SK-MEL-5 (cell line): ENCODE measurements around the gene TTI1. TPM values are rescaled to one million over a fixed set of nuclear protein-coding genes. Genes with fewer than 3 reads are reported as not detected.
A peak's percentile ranks its signal among the peaks of the same experiment; 100 is the strongest.
"Not testable (repeated sequence)": the region's sequence is repeated elsewhere in the genome, so short reads cannot be mapped to it uniquely, and the experiment has no call there.

Experiments
- DNase-seq: peaks from one replicate; pipeline ENCODE4 v3.0.0-alpha.2; 2016; ENCODE audit warnings: low read depth, low spot score
- in situ Hi-C: cut with HindIII; loops from 2 replicates; pipeline ENCODE4 v1.10.0; 2016; ENCODE audit warnings: low sequenced_read_pairs, high pct_unique_total_duplicates, low pct_unique_long_range_greater_than_20kb
- total RNA-seq: library from RNA; depleted of rRNA; stranded (reverse); fragments of >200 nt; shearing (Covaris generic); gene quantifications from 2 replicates; pipeline ENCODE4 v1.2.3, GENCODE V29; 2014

The TTI1 gene
- total RNA-seq, 1 experiment from 2014 or later, result 30.1 TPM

- in situ Hi-C loops, result no loop called here
- no peak for DNase-seq
Observed at GRCh38 chr20:37983286-37983685, 50.0 kb downstream of the TTI1 start.

DNA sequence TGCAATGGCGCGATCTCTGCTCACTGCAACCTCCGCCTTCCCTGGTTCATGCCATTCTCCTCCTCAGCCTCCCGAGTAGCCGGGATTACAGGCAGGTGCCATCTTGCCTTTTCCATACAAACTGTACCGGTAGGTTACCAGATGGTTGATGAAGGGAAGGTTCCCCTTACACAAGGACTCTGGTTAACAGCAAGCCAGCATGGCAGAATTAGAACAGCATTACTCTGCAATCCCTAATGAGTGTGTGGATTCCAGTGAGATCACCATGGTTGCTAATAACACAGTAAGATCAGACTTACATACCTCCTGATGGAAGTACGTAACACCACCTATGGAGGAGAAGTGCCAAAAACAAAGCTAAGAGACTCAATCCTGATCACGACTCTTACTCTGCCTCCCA, 51.7 kb downstream of the TTI1 start:
- in situ Hi-C loops, result no loop called here
- no peak for DNase-seq

- DNase-seq, result no peak
- in situ Hi-C loops, result no loop called here
Observed at GRCh38 chr20:37980876-37981275, 52.4 kb downstream of the TTI1 start.

- in situ Hi-C loops, result no loop called here
- no peak for DNase-seq
Observed at GRCh38 chr20:37980383-37980782, 52.9 kb downstream of the TTI1 start.

GRCh38 chr20:37979021-37979985, 54.0 kb downstream of the TTI1 start:
- DNase-seq, result no peak
- in situ Hi-C loops, result no loop called here

DNA sequence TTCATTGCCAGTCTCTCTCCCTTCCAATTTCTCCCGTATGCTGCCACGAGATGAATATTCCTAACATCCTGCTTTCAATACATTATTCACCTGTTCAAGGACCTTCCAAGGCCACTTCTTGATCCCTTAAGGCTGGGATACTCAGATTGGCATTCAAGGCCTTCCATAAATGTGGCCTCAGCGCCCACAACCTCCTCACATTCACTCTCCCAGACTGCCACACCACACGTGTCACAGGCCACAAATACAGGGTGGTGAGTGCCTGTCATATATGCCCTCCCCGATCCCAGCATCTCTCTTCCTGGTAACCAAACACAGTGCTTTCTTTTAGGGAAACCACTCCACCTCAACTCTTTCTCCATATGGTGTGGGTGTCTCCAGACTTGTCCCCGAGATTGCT, 55.5 kb downstream of the TTI1 start:
- no peak for DNase-seq
- in situ Hi-C loops, result no loop called here

- in situ Hi-C loops, result no loop called here
- DNase-seq, result no peak
Observed at GRCh38 chr20:37977338-37977737, 55.9 kb downstream of the TTI1 start.

DNA sequence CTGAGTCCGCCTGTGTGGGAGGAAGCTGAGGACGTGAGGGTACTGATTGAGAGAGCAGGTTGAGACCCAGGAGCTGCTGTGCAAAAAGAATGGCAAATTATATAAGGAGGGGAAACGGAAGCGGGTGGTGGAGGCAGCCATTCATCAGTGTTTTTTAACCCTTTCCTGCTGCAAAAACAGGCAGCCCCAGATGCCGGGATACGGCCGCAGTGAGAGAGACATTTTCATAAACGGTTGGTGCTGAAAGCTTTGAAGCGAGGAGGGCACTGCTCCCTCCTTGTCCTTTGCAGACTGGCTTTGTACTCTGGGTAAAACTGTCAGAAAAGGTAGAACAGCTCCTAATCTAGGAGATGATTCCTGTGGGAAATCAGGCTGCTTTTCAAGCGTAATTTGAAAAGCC, 56.4 kb downstream of the TTI1 start:
- DNase-seq, result no peak

DNA sequence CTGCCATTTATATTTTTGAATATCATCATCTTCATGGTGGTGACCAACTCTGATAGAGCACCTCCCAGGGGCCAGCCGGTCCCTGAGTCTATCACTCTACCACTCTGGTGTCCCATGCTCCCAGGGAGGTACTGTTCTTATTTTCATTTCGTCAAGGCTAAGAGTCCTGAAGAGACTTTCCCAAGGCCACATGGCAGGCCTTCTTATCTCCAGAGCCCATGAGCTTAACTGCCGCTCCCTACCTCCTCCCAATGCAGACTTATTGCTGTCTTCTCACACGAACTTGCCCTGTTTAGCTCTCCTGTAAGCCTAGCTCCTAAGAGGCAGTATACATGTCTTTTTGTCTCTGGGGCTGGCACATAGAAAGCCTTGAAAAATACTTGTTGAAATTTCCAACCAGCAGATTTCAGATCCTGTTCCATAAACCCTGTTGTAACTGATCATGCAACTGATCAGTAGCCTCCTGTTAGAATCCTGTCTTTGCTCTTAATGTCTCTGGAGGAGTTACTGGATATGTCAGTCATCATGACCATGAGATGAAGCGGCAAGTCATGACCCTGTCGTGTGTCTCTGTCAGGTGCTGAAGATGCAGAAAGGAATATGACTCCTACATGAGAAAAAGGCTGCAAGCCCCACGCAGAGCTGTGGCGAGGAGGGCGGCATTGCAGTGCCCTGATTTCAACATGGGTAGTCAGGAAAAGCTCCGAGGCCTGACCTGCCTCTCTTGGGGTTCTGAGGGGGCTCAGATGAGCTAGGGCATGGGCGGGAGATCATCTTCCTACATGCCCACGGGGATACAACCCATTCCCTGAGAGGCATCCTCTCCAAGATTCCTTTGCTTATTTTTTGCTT, 60.0 kb downstream of the TTI1 start:
- in situ Hi-C loops, result no loop called here

More for the DNA sequence above, 56.4 kb downstream of the TTI1 start:
- in situ Hi-C loops, result no loop called here

GRCh38 chr20:37972256-37973058, 60.8 kb downstream of the TTI1 start:
- no peak for DNase-seq
- in situ Hi-C loops, result no loop called here

More for the DNA sequence above, 60.0 kb downstream of the TTI1 start:
- DNase-seq, result no peak

DNA sequence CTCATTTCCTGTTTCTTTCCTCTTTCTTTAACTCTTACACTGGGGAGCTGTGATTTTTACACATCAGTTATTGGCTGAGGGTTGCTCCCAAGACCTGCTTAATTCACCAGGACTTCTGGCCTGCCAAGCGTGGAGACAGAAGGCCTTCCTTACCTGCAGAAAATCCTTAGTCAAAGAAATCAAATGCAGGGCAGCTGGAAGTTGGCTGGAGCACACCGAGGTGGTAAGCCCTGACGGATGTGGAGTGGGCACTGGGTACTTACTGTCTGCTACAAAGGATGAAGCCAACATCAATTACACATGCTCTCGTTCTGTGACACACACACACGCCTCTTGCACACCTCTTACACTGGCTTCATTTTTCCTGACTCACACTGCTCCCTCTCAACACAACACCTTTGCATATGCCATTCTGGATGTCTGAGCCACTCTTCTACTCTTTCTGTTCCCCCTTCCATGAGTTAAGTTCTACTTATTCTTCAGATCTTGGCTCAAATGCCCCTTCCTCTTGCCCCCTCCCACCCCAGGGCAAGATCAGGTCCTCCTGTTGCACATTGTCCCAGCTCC, 61.6 kb downstream of the TTI1 start:
- no peak for DNase-seq
- in situ Hi-C loops, result no loop called here

- in situ Hi-C loops, result no loop called here
Observed at GRCh38 chr20:37970856-37971245, 62.4 kb downstream of the TTI1 start.

DNA sequence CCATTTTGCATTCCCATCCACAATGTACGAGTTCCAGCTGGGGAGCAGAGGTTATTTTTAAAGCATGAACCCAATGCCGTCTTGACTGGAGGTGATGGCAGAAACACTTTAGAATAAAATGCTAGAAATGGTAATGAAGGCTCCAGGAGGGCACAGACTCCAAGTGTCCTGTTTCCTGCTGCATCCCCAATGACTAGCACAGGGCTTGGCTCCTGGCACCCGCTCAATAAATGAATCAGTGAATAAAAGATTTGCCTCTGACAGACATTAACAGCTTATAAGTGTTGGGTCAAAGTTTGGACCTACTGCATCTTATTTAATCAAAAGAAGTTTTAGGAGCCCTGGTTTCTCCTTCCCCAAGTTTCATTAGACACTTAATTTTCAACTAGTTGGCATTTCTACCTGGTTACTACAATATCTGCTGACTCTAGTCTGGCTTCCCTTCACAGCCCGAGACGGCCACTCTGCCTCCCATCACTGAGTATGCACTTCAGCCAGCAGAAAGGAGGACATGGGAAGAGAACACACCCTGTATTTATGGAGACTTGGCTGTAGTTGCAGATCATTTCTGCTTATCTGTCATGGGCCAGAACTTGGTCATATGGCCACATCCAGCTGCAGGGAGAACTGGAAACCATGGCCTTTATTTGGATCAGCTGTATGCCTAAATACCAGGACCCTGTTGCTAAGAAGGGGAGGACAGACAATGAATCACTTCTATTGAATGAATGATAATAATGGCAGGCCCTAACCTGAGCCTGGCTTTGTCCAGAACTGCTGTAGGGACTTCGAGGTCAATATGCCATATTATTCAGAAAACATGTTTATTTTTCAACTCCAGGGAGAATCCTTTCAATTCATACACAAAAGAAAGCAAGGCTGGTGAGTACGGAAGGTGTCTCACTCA, 63.1 kb downstream of the TTI1 start:
- in situ Hi-C loops, result no loop called here
- DNase-seq, result no peak

More at GRCh38 chr20:37970856-37971245, 62.4 kb downstream of the TTI1 start:
- no peak for DNase-seq

DNA sequence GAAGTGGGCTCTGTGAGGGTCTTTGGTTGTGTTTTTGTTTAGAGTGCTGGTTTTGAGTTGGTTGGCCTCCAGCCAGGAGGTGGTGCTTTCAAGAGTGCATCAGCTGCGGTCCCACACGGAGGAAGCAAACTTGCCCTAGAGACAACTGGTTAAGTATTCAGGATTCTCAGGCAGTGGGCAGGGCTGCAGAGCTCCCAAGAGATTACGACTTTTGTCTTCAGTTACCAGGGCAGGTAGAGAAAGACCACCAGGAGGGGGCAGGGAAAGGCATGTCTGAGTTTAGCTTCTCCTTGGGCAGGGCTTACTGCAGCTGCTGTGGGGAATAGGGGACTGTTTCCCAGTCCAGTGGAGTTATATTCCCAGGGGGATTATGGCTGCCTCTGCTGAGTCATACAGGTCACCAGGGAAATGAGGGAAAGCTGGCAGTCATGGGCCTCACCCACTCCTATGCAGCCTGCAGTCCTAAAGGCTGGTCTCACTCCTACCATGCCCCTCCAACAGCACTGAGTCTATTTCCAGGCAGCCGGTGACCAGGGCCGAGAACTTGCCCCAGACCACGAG, 64.3 kb downstream of the TTI1 start:
- DNase-seq, result peak; percentile 16
- in situ Hi-C loops, result no loop called here

- in situ Hi-C loops, DNase-seq: not testable (repeated sequence)
Observed at GRCh38 chr20:37963483-37963882, 69.8 kb downstream of the TTI1 start.

GRCh38 chr20:37961066-37961465, 72.2 kb downstream of the TTI1 start:
- in situ Hi-C loops, result no loop called here
- no peak for DNase-seq
